Measurements from ENCODE around the gene CACNA1G.

DNA sequence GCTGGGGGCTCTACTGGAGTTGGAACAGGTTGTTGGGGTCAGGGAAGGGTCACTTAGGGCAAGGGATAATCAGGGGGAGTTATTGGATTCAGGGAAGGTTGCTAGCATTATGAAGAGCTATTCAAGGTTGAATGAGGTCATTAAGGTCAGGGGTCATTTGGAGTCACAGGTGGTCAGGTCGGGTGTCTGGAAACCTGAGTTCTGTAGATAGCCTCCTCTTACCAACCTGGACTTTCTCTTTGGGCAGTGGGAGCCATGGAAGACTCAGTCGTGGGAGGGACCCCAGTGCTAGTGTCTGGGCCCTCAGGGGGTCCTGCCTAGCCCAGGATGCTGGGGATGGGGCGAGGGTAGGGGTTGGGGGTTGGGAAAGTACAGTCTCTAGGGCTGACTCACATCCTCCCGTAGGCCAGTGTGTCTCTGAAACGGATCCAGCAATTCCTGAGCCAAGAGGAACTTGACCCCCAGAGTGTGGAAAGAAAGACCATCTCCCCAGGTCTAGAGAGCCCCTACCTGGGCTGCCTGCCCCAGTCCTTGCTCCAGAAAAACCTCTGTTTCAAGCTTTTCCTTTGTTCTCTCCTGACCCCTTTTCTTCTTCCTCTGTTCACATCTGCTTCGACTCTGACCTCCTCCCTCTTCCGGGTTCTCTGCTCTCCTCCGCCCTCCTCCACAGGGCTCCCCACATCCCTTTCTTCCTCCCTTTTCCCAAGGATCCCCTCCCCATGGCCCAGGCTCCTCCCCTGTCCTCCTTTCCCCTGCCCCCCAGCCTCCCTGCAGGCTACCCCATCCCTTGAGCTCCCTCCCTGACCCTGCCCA lies 107.7 kb downstream of the CACNA1G start:
- TF ChIP-seq, protein P1, sequence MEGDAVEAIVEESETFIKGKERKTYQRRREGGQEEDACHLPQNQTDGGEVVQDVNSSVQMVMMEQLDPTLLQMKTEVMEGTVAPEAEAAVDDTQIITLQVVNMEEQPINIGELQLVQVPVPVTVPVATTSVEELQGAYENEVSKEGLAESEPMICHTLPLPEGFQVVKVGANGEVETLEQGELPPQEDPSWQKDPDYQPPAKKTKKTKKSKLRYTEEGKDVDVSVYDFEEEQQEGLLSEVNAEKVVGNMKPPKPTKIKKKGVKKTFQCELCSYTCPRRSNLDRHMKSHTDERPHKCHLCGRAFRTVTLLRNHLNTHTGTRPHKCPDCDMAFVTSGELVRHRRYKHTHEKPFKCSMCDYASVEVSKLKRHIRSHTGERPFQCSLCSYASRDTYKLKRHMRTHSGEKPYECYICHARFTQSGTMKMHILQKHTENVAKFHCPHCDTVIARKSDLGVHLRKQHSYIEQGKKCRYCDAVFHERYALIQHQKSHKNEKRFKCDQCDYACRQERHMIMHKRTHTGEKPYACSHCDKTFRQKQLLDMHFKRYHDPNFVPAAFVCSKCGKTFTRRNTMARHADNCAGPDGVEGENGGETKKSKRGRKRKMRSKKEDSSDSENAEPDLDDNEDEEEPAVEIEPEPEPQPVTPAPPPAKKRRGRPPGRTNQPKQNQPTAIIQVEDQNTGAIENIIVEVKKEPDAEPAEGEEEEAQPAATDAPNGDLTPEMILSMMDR (IDR thresholded peaks at IDR 0.05): no peak
- TF ChIP-seq POLR2A (IDR thresholded peaks at IDR 0.05): no peak
- TF ChIP-seq POLR2AphosphoS5 (IDR thresholded peaks at IDR 0.05): no peak

Measured in breast epithelium (tissue), 3 donors.